Measurements from ENCODE around the gene R3HDM2. TPM values are rescaled to one million over a fixed set of nuclear protein-coding genes. Genes with fewer than 3 reads are reported as not detected.

R3HDM2 gene
- total RNA-seq, 1 donor from 2014 or later = 19.2 TPM

DNA sequence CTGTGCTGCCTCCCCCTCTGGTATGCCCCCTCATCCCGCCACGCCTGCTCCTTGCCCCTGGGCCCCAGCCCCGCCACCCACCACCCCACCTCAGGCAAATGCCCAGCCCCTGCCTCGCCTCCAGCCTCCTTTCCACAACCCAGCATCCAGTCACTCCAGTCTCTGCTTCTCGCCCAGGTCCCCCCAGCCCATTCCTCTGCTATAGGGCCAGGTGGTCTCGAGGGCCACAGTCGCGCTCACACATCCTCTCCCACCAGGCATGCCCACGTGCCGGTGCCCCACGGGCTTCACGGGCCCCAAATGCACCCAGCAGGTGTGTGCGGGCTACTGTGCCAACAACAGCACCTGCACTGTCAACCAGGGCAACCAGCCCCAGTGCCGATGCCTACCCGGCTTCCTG lies 220.4 kb downstream of the R3HDM2 start:
- Mint-ChIP-seq H3K4me3 (ENCODE audit: unreplicated experiment) (no peak overlapping the region), H3K4me1 (ENCODE audit: low read depth, unreplicated experiment) (peaks cover 22% of the 10 kb centered on the region), H3K27ac (ENCODE audit: unreplicated experiment) (no peak overlapping the region), H3K36me3 (ENCODE audit: low read depth, unreplicated experiment) (peaks cover 27% of the 10 kb centered on the region), H3K27me3 (ENCODE audit: low read depth, unreplicated experiment) (peaks cover 2% of the 10 kb centered on the region), H3K9me3 (ENCODE audit: unreplicated experiment) (no peaks in the 10 kb centered on the region)
- Histone ChIP-seq H4K20me1 (ENCODE audit: insufficient read depth, low read length) (peaks cover 81% of the 10 kb centered on the region), H2AFZ (ENCODE audit: low read depth, low read length) (no peak overlapping the region), H3K36me3 (ENCODE audit: insufficient read depth, low read length) (peaks cover 7% of the 10 kb centered on the region), H3K4me2 (ENCODE audit: low read length) (no peak overlapping the region), H3K27me3 (ENCODE audit: insufficient read depth, low read length) (peaks cover 9% of the 10 kb centered on the region), H3K4me3 (ENCODE audit: insufficient read depth, low read depth, low read length) (no peak overlapping the region), H3K9ac (ENCODE audit: low read length) (no peak overlapping the region), H3K9me3 (ENCODE audit: insufficient read depth, low read depth, low read length) (no peaks in the 10 kb centered on the region), H3K4me1 (ENCODE audit: insufficient read depth, low read length) (peaks cover 3% of the 10 kb centered on the region), H3K27ac (ENCODE audit: low read depth, low read length) (no peak overlapping the region), H3K79me2 (ENCODE audit: insufficient read depth, low read length) (no peaks in the 10 kb centered on the region)
- FAIRE-seq (no peak), DNase-seq (ENCODE audit: low read depth) (no peak)
- no peak for TF ChIP-seq EZH2 (IDR thresholded peaks at IDR 0.05; ENCODE audit: insufficient read depth, low read length)
- TF ChIP-seq, protein P1, sequence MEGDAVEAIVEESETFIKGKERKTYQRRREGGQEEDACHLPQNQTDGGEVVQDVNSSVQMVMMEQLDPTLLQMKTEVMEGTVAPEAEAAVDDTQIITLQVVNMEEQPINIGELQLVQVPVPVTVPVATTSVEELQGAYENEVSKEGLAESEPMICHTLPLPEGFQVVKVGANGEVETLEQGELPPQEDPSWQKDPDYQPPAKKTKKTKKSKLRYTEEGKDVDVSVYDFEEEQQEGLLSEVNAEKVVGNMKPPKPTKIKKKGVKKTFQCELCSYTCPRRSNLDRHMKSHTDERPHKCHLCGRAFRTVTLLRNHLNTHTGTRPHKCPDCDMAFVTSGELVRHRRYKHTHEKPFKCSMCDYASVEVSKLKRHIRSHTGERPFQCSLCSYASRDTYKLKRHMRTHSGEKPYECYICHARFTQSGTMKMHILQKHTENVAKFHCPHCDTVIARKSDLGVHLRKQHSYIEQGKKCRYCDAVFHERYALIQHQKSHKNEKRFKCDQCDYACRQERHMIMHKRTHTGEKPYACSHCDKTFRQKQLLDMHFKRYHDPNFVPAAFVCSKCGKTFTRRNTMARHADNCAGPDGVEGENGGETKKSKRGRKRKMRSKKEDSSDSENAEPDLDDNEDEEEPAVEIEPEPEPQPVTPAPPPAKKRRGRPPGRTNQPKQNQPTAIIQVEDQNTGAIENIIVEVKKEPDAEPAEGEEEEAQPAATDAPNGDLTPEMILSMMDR (IDR thresholded peaks at IDR 0.05; ENCODE audit: insufficient read depth, low read depth, low read length) = no peak

GRCh38 chr12:57209916-57210315 lies 220.9 kb downstream of the R3HDM2 start:
- peaks cover 7% of the 10 kb centered on the region for H3K36me3 ChIP-seq (ENCODE audit: insufficient read depth, low read length)
- Mint-ChIP-seq H3K4me3 (ENCODE audit: unreplicated experiment) (no peak overlapping the region), H3K27ac (ENCODE audit: unreplicated experiment) (no peak overlapping the region), H3K36me3 (ENCODE audit: low read depth, unreplicated experiment) (peaks cover 27% of the 10 kb centered on the region), H3K4me1 (ENCODE audit: low read depth, unreplicated experiment) (peaks cover 17% of the 10 kb centered on the region), H3K27me3 (ENCODE audit: low read depth, unreplicated experiment) (no peaks in the 10 kb centered on the region), H3K9me3 (ENCODE audit: unreplicated experiment) (no peaks in the 10 kb centered on the region)
- DNase-seq (ENCODE audit: low read depth) (no peak), FAIRE-seq (no peak)
- H3K27ac ChIP-seq (ENCODE audit: low read depth, low read length) = no peak overlapping the region
- H3K9ac ChIP-seq (ENCODE audit: low read length) = no peak overlapping the region
- peaks cover 4% of the 10 kb centered on the region for H3K27me3 ChIP-seq (ENCODE audit: insufficient read depth, low read length)
- peaks cover 3% of the 10 kb centered on the region for H3K4me1 ChIP-seq (ENCODE audit: insufficient read depth, low read length)
- H3K4me3 ChIP-seq (ENCODE audit: insufficient read depth, low read depth, low read length) = no peak overlapping the region
- no peaks in the 10 kb centered on the region for H3K79me2 ChIP-seq (ENCODE audit: insufficient read depth, low read length)
- H3K4me2 ChIP-seq (ENCODE audit: low read length) = no peak overlapping the region
- TF ChIP-seq, protein P1 (IDR thresholded peaks at IDR 0.05; ENCODE audit: insufficient read depth, low read depth, low read length) = no peak
- no peak for TF ChIP-seq EZH2 (IDR thresholded peaks at IDR 0.05; ENCODE audit: insufficient read depth, low read length)
- peaks cover 75% of the 10 kb centered on the region for H4K20me1 ChIP-seq (ENCODE audit: insufficient read depth, low read length)
- H3K9me3 ChIP-seq (ENCODE audit: insufficient read depth, low read depth, low read length) = no peaks in the 10 kb centered on the region
- H2AFZ ChIP-seq (ENCODE audit: low read depth, low read length) = no peak overlapping the region

DNA sequence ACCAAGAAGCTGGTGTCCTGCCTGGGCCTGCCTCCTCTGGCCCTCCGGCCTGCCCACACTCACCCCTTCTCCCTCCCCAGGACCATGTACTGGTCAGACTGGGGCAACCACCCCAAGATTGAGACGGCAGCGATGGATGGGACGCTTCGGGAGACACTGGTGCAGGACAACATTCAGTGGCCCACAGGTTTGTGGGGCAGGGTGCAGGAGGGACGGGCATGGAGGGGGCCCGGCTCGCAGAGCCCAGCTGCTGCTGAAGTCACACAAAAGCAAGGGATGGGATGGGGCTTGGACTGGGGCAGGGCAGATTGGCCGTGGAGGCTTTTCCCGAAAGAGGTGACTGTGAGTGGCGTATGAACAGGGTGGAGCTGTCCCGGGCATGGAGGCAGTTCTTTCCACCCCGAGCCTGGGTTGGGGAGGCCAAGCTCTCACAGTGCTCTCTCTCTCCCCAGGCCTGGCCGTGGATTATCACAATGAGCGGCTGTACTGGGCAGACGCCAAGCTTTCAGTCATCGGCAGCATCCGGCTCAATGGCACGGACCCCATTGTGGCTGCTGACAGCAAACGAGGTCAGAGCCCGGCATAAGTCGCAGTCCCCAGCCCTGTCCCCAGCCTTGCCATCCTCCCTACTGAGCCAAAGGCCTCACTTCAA lies 222.1 kb downstream of the R3HDM2 start:
- Histone ChIP-seq H3K27ac (ENCODE audit: low read depth, low read length) (no peak overlapping the region), H3K4me2 (ENCODE audit: low read length) (no peak overlapping the region), H3K9me3 (ENCODE audit: insufficient read depth, low read depth, low read length) (no peaks in the 10 kb centered on the region), H3K9ac (ENCODE audit: low read length) (no peak overlapping the region), H2AFZ (ENCODE audit: low read depth, low read length) (no peak overlapping the region), H3K27me3 (ENCODE audit: insufficient read depth, low read length) (no peaks in the 10 kb centered on the region), H3K4me1 (ENCODE audit: insufficient read depth, low read length) (no peaks in the 10 kb centered on the region), H4K20me1 (ENCODE audit: insufficient read depth, low read length) (peaks cover 71% of the 10 kb centered on the region), H3K4me3 (ENCODE audit: insufficient read depth, low read depth, low read length) (no peak overlapping the region), H3K79me2 (ENCODE audit: insufficient read depth, low read length) (no peaks in the 10 kb centered on the region), H3K36me3 (ENCODE audit: insufficient read depth, low read length) (peaks cover 8% of the 10 kb centered on the region)
- H3K4me1 Mint-ChIP-seq (ENCODE audit: low read depth, unreplicated experiment) = peaks cover 7% of the 10 kb centered on the region
- H3K27ac Mint-ChIP-seq (ENCODE audit: unreplicated experiment) = no peak overlapping the region
- TF ChIP-seq EZH2 (IDR thresholded peaks at IDR 0.05; ENCODE audit: insufficient read depth, low read length) = no peak
- TF ChIP-seq, protein P1 (IDR thresholded peaks at IDR 0.05; ENCODE audit: insufficient read depth, low read depth, low read length) = no peak
- FAIRE-seq (no peak), DNase-seq (ENCODE audit: low read depth) (no peak)
- H3K9me3 Mint-ChIP-seq (ENCODE audit: unreplicated experiment) = no peaks in the 10 kb centered on the region
- no peak overlapping the region for H3K4me3 Mint-ChIP-seq (ENCODE audit: unreplicated experiment)
- H3K27me3 Mint-ChIP-seq (ENCODE audit: low read depth, unreplicated experiment) = no peaks in the 10 kb centered on the region
- peaks cover 27% of the 10 kb centered on the region for H3K36me3 Mint-ChIP-seq (ENCODE audit: low read depth, unreplicated experiment)

All from astrocyte (in vitro differentiated cells and primary cell).